GM10847 (cell line): Measurements from ENCODE around the gene CRY2.

ENCODE experiments used
- POLR2A ChIP-seq: IDR thresholded peaks from 2 replicates; pipeline ENCODE4 v1.6.1; 2011; ENCODE audit not compliant: insufficient read length; ENCODE audit errors: extremely low read depth

The CRY2 gene

GRCh38 chr11:45932217-45932616 is 84.9 kb downstream of the CRY2 start:
- no peak for TF ChIP-seq POLR2A
